Left forelimb (tissue), 1 donor: ENCODE measurements around the gene ORAI1.
"Not testable (repeated sequence)": the region's sequence is repeated elsewhere in the genome, so short reads cannot be mapped to it uniquely, and the experiment has no call there.

Experiments
- DNase-seq: peaks from one replicate; pipeline ENCODE4 v3.0.0-alpha.2; 2018; ENCODE audit warnings: low spot score

Gene ORAI1

DNA sequence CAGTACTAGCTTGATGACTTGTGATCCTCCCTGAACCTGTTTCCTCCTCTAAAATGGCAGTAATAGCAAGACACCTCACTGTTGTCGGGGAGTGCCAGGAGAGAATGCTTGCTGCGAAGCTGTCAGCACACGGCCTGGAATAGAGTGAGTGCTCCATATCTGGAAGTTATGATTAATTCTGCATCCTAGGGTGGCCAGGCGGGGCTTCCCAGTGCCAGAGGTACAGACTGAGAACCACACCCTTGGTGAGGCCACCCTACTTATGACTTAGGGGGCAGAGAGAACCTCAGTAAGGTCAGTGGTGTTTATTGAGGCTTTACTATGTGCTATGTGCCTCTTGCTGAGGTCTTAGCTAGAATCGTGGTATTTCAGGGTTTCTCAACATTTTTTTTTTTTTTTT is 23.0 kb downstream of the ORAI1 start:
- no peak for DNase-seq

GRCh38 chr12:121649819-121650353 is 23.6 kb downstream of the ORAI1 start:
- no peak for DNase-seq

DNA sequence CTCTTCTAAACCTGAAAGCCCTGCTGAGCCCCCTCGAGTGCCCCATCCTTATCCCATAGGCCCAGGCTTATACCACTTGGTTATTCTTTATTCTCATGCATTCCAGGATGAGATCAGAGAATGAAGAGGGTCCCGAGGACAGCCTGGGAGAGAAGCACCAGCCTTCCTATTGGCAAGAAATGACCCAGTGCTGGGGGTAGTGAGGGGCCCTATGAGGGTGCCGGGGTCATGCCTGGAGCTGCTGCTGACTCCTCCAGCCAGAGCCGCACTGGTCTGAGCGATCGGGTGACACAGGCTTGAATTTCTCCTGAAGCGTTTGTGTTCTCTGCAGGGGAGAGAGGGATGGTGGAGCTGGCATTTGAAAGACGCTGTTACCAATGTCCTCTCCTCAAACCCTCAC is 25.0 kb downstream of the ORAI1 start:
- DNase-seq: no peak

GRCh38 chr12:121652767-121653497 is 26.6 kb downstream of the ORAI1 start:
- DNase-seq: no peak

DNA sequence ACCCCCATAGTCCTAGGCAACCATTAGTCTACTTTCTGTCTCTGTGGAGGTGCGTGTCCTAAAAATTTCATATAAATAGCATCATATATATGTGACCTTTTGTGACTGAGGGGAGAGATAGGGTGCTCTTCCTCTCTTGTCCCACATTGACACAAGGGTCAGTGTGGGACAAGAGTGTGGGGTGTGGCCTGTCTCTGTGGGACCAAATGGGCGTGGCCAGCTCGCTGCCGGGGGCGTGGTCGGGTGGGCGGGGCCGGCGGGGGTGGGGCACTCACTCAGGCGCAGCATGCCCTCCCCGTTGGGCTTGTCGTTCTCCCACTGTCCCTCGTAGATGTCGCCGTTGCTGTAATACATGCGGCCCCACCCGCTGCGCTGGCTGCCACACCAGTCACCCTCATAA is 27.7 kb downstream of the ORAI1 start:
- DNase-seq: no peak

DNA sequence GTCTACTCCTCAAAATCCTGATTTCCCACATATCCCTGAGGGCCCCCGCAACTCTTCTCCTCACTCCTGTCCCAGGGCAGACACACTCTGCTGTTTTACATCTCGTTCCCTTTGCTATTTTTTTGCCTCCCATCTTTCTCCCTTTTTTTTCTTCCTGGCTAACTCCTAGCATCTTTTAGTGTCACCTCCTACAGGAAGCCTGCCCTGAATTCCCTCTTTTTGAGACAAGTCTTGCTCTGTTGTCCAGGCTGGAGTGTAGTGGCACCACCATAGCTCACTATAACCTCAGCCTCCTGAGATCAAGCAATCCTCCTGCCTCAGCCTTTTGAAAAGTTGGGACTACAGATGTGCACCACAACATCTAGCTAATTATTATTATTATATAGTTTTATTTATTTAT is 29.8 kb downstream of the ORAI1 start:
- no peak for DNase-seq

DNA sequence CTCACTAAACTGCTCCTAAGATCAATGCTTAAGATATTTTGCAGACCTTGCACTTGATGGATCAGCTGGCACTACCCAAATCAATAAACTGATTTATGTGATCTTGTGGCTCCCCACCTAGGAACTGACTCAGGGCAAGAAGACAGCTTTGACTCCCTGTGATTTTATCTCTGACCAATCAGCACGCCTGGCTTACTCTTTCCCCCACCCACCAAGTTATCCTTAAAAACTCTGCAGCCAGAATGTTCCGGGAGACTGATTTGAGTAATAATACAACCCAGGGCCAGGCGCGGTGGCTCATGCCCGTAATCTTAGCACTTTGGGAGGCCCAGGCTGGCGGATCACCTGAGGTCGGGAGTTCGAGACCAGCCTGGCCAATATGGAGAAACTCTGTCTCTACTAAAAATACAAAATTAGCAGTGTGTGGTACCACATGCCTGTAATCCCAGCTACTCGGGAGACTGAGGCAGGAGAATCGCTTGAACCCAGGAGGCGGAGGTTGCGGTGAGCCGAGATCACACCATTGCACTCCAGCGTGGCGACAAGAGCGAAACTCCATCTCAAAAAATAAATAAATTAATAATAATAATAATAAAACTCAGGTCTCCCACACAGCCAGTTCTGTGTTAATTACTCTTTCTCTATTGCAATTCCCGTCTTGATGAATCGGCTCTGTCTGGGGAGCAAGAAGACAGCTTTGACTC is 31.1 kb downstream of the ORAI1 start:
- no peak for DNase-seq

DNA sequence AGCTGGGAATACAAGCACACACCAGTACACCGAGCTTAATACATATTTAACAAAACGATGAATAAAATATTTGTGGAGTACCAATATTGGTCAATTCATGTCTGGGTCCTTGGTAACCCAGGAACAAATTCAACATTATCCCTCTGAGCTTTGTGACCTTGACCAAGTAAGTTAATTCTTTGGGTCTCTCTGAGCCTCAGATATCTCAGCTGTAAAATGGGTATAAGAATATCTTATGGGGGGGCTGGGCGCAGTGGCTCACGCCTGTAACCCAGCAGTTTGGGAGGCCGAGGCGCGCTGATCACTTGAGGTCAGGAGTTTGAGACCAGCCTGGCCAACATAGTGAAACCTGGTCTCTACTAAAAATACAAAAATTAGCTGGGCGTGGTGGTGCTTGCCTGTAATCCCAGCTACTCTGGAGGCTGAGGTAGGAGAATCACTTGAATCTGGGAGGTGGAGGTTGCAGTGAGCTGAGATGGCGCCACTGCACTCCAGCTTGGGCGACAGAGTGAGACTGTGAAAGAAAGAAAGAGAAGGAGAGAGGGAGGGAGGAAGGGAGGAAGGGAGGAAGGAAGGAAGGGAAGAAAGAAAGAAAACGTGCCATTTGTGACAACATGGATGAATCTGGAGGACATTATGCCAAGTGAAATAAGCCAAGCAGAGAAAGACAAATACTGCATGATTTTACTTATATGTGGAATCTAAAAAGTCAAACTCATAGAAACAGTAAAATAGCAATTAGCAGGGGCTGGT is 35.2 kb downstream of the ORAI1 start:
- DNase-seq: not testable (repeated sequence)

- no peak for DNase-seq
Observed at GRCh38 chr12:121663610-121663929, 37.2 kb downstream of the ORAI1 start.

DNA sequence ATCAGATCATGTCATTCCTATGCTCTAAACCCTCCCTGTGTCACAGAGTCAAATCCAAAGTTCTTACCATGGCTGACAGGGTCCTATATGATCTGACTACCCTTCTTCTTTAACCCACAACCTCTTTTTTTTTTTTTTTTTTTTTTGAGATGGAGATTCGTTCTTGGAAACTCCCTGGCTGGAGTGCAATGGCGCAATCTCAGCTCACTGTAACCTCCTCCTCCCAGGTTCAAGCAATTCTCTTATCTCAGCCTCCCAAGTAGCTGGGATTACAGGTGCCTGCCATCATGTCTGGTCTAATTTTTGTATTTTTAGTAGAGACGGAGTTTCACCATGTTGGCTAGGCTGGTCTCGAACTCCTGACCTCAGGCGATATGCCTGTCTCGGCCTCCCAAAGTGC is 40.5 kb downstream of the ORAI1 start:
- DNase-seq: not testable (repeated sequence)

DNA sequence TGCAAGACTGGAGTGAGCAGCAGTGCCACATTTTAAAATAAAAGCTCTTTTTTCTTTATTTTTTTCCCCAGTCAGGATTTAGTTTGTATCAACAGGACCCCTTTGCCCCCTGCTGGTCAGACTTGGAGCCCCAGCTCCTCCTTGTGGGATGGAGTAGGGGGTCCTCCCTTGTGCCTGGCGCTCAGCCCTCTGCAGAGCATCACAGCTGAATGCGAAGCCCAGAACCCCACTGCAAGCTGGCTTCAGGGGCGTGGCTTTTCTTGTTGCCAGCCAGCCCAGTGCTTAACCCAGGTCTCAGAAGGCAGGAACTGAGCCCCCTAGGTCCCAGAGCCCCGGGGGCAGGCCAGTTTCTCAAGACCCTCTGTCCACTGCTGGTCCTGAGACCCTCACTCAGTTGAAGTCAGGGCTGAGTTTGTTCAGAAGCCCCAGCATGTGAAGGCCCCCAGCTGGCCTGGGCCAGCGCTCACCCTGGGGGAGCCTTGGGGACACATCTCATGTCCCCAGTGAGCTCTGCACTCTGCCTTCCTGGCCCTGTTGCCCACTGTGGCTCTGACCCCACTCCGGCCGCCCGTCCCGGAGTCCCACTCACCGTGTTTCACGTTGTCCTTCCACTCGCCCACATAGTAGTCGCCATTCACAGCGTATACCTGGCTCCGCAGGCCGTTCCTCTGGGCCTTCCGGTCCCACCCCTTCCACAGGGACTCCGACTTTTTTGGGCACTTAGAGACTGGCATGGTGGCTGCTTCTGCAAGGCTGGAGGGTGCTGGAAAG is 42.6 kb downstream of the ORAI1 start:
- peak; percentile 73 for DNase-seq

- DNase-seq: no peak
Observed at GRCh38 chr12:121669521-121669900, 43.2 kb downstream of the ORAI1 start, which contains the start of gene MORN3. TSS of gene MORN3 (minus strand) at chr12:121669654. CDS start at chr12:121669483, 171 bp downstream.

DNA sequence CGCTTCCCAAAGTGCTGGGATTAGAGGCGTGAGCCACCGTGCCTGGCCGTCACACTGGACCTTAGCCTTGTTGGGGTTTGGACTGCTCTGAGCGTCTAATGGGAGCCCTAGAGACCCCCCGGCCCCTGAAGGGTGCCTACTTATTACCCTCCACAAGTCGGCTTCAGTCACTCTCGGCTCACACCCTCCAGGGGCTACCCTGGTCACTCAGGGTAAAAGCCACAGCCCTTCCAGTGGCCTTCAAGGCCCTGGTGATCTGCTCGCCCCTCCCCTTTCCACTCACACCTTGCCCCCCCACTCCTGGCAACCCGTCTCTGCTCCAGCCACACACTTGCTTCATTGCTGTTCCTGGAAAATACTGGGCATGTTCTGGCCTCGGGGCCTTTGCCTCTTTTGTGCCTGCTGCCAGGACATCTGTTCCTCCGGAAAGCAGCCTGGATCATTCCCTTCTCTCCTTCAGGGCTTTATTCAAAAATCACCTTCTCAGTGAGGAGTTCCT is 46.7 kb downstream of the ORAI1 start:
- peak; percentile 74 for DNase-seq

DNA sequence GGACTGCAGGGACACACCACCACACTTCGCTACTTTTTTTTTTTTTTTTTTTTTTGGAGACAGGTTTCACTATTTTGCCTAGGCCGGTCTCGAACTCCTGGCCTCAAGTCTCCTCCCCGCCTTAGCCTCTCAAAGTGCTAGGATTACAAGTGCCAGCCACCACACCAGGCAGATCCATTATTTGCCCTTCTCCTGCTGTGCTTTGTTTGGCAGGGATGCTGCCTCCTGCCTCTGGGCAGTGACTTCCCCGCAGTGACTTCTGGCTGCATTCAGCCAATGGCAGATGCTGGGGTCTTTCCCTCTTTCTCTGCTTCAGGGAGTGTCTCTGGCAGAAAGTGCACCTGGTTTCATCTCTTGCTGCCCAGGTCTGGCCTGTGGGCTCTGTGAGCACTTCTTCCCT is 49.9 kb downstream of the ORAI1 start:
- DNase-seq: no peak

DNA sequence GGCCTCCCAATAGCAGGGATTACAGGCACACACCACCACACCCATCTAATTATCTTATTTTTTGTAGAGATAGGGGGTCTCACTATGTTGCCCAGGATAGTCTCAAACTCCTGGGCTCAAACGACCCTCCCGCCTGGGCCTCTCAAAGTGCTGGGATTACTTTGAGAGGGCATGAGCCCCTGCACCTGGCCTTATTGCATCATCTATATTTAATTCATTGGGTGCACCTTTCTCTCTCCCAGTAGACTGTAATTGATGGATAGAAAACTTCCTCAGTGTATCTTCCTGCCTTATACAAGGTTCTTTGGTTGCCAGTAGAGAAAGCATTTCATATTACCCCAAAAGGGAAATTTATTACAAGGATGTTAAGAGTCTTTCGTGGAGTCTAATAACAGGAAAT is 52.0 kb downstream of the ORAI1 start:
- DNase-seq: no peak

- no peak for DNase-seq
Observed at GRCh38 chr12:121678716-121679300, 52.5 kb downstream of the ORAI1 start.

- DNase-seq: not testable (repeated sequence)
Observed at GRCh38 chr12:121679661-121680197, 53.4 kb downstream of the ORAI1 start.

DNA sequence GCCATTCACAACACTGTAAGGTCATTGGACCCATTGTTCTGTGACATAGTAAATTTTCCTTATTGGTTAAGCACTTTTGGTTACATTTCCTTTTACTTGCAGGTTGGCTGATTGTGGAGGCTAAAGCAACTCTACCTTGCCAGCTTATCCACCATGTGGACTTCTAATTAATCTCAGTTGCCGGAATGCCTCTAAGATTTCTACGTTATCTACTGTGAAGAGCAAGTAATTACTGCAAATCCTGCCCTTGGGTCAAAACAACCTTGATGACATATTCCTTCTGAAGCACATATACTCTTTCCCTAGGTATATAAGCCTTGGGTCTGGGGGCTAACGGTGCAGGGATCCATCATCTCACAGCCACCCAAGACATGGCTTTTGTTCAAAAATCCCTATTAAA is 62.6 kb downstream of the ORAI1 start:
- DNase-seq: no peak

DNA sequence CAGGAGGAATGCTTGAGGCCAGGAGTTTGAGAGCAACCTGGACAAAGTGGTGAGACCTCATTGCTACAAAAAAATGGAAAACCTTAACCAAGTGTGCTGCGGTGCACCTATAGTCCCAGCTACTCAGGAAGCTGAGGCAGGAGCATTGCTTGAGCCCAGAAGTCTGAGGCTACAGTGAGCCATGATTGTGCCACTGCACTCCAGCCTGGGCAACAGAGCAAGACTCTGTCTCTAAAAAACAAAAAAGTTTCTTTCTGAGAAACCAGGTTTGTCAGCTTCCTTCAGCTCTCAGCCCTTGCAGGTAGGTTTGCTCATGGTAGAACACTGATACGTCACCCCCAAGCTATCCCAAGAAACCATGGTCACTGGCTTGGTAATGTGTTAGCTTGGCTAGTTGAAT is 63.1 kb downstream of the ORAI1 start:
- DNase-seq: no peak
